Measurements from ENCODE around the gene CBX5. TPM values are rescaled to one million over a fixed set of nuclear protein-coding genes. Genes with fewer than 3 reads are reported as not detected.
"Not testable (repeated sequence)": the region's sequence is repeated elsewhere in the genome, so short reads cannot be mapped to it uniquely, and the experiment has no call there.

Gene CBX5
- total and polyA plus RNA-seq, 4 donors, result 114 to 138 (median 130) TPM

- 31% methylated on average over 5 of the region's 11 CpGs for WGBS (ENCODE audit: insufficient coverage)
- Histone ChIP-seq H3K9me3 (ENCODE audit: control insufficient read depth, insufficient read depth, low read length) (no peaks in the 10 kb centered on the region), H3K4me3 (ENCODE audit: low read depth, low read length) (peak overlapping the region; percentile 99), H3K27ac (ENCODE audit: low read depth, low read length) (no peak overlapping the region), H3K27me3 (ENCODE audit: control insufficient read depth, insufficient read depth, low read length) (no peaks in the 10 kb centered on the region), H3K4me1 (ENCODE audit: control insufficient read depth, insufficient read depth, low read length) (peaks cover 14% of the 10 kb centered on the region), H3K36me3 (ENCODE audit: control insufficient read depth, insufficient read depth, low read length) (peaks cover 18% of the 10 kb centered on the region)
- no peak for DNase-seq (ENCODE audit: low read depth in 4 of 6, low spot score in 6 of 6)
These were observed 3.1 kb upstream of the CBX5 start for GRCh38 chr12:54282949-54283593.

GRCh38 chr12:54281694-54282093 is 1.8 kb upstream of the CBX5 start:
- peak overlapping the region; percentile 99 for H3K4me3 ChIP-seq (ENCODE audit: low read depth, low read length)
- peaks cover 14% of the 10 kb centered on the region for H3K36me3 ChIP-seq (ENCODE audit: control insufficient read depth, insufficient read depth, low read length)
- peaks cover 24% of the 10 kb centered on the region for H3K4me1 ChIP-seq (ENCODE audit: control insufficient read depth, insufficient read depth, low read length)
- WGBS (ENCODE audit: insufficient coverage), result no CpG with 5 or more reads among the region's 4 CpGs
- H3K27ac ChIP-seq (ENCODE audit: low read depth, low read length), result peak overlapping the region; percentile 99
- H3K9me3 ChIP-seq (ENCODE audit: control insufficient read depth, insufficient read depth, low read length); H3K27me3 ChIP-seq (ENCODE audit: control insufficient read depth, insufficient read depth, low read length); DNase-seq (ENCODE audit: low read depth in 4 of 6, low spot score in 6 of 6): not testable (repeated sequence)

GRCh38 chr12:54281261-54281638 is 1.3 kb upstream of the CBX5 start:
- not testable (repeated sequence) for DNase-seq (ENCODE audit: low read depth in 4 of 6, low spot score in 6 of 6); H3K27me3 ChIP-seq (ENCODE audit: control insufficient read depth, insufficient read depth, low read length); H3K9me3 ChIP-seq (ENCODE audit: control insufficient read depth, insufficient read depth, low read length)
- WGBS (ENCODE audit: insufficient coverage), result 0% methylated on average over 5 of the region's 10 CpGs
- Histone ChIP-seq H3K36me3 (ENCODE audit: control insufficient read depth, insufficient read depth, low read length) (peaks cover 14% of the 10 kb centered on the region), H3K4me1 (ENCODE audit: control insufficient read depth, insufficient read depth, low read length) (peaks cover 24% of the 10 kb centered on the region), H3K4me3 (ENCODE audit: low read depth, low read length) (peak overlapping the region; percentile 99), H3K27ac (ENCODE audit: low read depth, low read length) (peak overlapping the region; percentile 99)

GRCh38 chr12:54280468-54281260 is 742 bp upstream of the CBX5 start, which contains the start of gene HNRNPA1:
Gene HNRNPA1, plus strand, starts transcription at chr12:54280726. Its CDS starts 82 bp downstream, at chr12:54280808.
- peaks cover 24% of the 10 kb centered on the region for H3K4me1 ChIP-seq (ENCODE audit: control insufficient read depth, insufficient read depth, low read length)
- peak; percentile 96 to 100 (median 98) for DNase-seq (ENCODE audit: low read depth in 4 of 6, low spot score in 6 of 6)
- WGBS (ENCODE audit: insufficient coverage), result under 1% methylated on average over 48 of the region's 48 CpGs

GRCh38 chr12:54279227-54279631 is 693 bp downstream of the CBX5 start:
- peaks cover 10% of the 10 kb centered on the region for H3K36me3 ChIP-seq (ENCODE audit: control insufficient read depth, insufficient read depth, low read length)
- no peaks in the 10 kb centered on the region for H3K9me3 ChIP-seq (ENCODE audit: control insufficient read depth, insufficient read depth, low read length)
- no peaks in the 10 kb centered on the region for H3K27me3 ChIP-seq (ENCODE audit: control insufficient read depth, insufficient read depth, low read length)
- peak overlapping the region; percentile 99 for H3K27ac ChIP-seq (ENCODE audit: low read depth, low read length)
- H3K4me3 ChIP-seq (ENCODE audit: low read depth, low read length), result peak overlapping the region; percentile 99
- WGBS (ENCODE audit: insufficient coverage), result 0% methylated on average over 14 of the region's 19 CpGs
- DNase-seq (ENCODE audit: low read depth in 4 of 6, low spot score in 6 of 6), result no peak
- H3K4me1 ChIP-seq (ENCODE audit: control insufficient read depth, insufficient read depth, low read length), result peaks cover 24% of the 10 kb centered on the region

More at GRCh38 chr12:54280468-54281260, 742 bp upstream of the CBX5 start, which contains the start of gene HNRNPA1:
- H3K9me3 ChIP-seq (ENCODE audit: control insufficient read depth, insufficient read depth, low read length), result no peaks in the 10 kb centered on the region
- peak within 1 kb of the TSS; percentile 99 for H3K27ac ChIP-seq (ENCODE audit: low read depth, low read length)
- peaks cover 10% of the 10 kb centered on the region for H3K36me3 ChIP-seq (ENCODE audit: control insufficient read depth, insufficient read depth, low read length)
- H3K4me3 ChIP-seq (ENCODE audit: low read depth, low read length), result peak within 1 kb of the TSS; percentile 99
- no peaks in the 10 kb centered on the region for H3K27me3 ChIP-seq (ENCODE audit: control insufficient read depth, insufficient read depth, low read length)

- DNase-seq (ENCODE audit: low read depth in 4 of 6, low spot score in 6 of 6), result no peak
- Histone ChIP-seq H3K9me3 (ENCODE audit: control insufficient read depth, insufficient read depth, low read length) (no peaks in the 10 kb centered on the region), H3K4me3 (ENCODE audit: low read depth, low read length) (peak overlapping the region; percentile 99), H3K27me3 (ENCODE audit: control insufficient read depth, insufficient read depth, low read length) (no peaks in the 10 kb centered on the region), H3K36me3 (ENCODE audit: control insufficient read depth, insufficient read depth, low read length) (peaks cover 11% of the 10 kb centered on the region), H3K27ac (ENCODE audit: low read depth, low read length) (peak overlapping the region; percentile 99), H3K4me1 (ENCODE audit: control insufficient read depth, insufficient read depth, low read length) (peaks cover 15% of the 10 kb centered on the region)
- WGBS (ENCODE audit: insufficient coverage), result no CpG with 5 or more reads among the region's 5 CpGs
These were observed 2.1 kb downstream of the CBX5 start for GRCh38 chr12:54277823-54278276.

- WGBS (ENCODE audit: insufficient coverage), result 20% methylated on average over 1 of the region's 3 CpGs
These were observed 3.6 kb downstream of the CBX5 start for GRCh38 chr12:54276368-54276767.

GRCh38 chr12:54273981-54274380 is 5.9 kb downstream of the CBX5 start:
- Histone ChIP-seq H3K27ac (ENCODE audit: low read depth, low read length) (no peak overlapping the region), H3K4me1 (ENCODE audit: control insufficient read depth, insufficient read depth, low read length) (peaks cover 10% of the 10 kb centered on the region), H3K27me3 (ENCODE audit: control insufficient read depth, insufficient read depth, low read length) (no peaks in the 10 kb centered on the region), H3K4me3 (ENCODE audit: low read depth, low read length) (no peak overlapping the region), H3K36me3 (ENCODE audit: control insufficient read depth, insufficient read depth, low read length) (peaks cover 3% of the 10 kb centered on the region), H3K9me3 (ENCODE audit: control insufficient read depth, insufficient read depth, low read length) (no peaks in the 10 kb centered on the region)
- no CpG with 5 or more reads among the region's 2 CpGs for WGBS (ENCODE audit: insufficient coverage)
- peak in 1 of 6 donors; percentile 54 for DNase-seq (ENCODE audit: low read depth in 4 of 6, low spot score in 6 of 6)

More at GRCh38 chr12:54276368-54276767, 3.6 kb downstream of the CBX5 start:
- Histone ChIP-seq H3K27me3 (ENCODE audit: control insufficient read depth, insufficient read depth, low read length) (no peaks in the 10 kb centered on the region), H3K36me3 (ENCODE audit: control insufficient read depth, insufficient read depth, low read length) (peaks cover 6% of the 10 kb centered on the region), H3K9me3 (ENCODE audit: control insufficient read depth, insufficient read depth, low read length) (no peaks in the 10 kb centered on the region), H3K27ac (ENCODE audit: low read depth, low read length) (no peak overlapping the region), H3K4me1 (ENCODE audit: control insufficient read depth, insufficient read depth, low read length) (peaks cover 10% of the 10 kb centered on the region), H3K4me3 (ENCODE audit: low read depth, low read length) (no peak overlapping the region)
- DNase-seq (ENCODE audit: low read depth in 4 of 6, low spot score in 6 of 6), result no peak

GRCh38 chr12:54272214-54272613 is 7.7 kb downstream of the CBX5 start:
- no peak overlapping the region for H3K27ac ChIP-seq (ENCODE audit: low read depth, low read length)
- no CpG with 5 or more reads among the region's 1 CpG for WGBS (ENCODE audit: insufficient coverage)

More at GRCh38 chr12:54272214-54272613, 7.7 kb downstream of the CBX5 start:
- peaks cover 3% of the 10 kb centered on the region for H3K36me3 ChIP-seq (ENCODE audit: control insufficient read depth, insufficient read depth, low read length)
- H3K4me3 ChIP-seq (ENCODE audit: low read depth, low read length), result no peak overlapping the region
- peaks cover 3% of the 10 kb centered on the region for H3K4me1 ChIP-seq (ENCODE audit: control insufficient read depth, insufficient read depth, low read length)
- no peaks in the 10 kb centered on the region for H3K27me3 ChIP-seq (ENCODE audit: control insufficient read depth, insufficient read depth, low read length)
- H3K9me3 ChIP-seq (ENCODE audit: control insufficient read depth, insufficient read depth, low read length), result no peaks in the 10 kb centered on the region
- DNase-seq (ENCODE audit: low read depth in 4 of 6, low spot score in 6 of 6), result no peak

All from spinal cord (tissue), 10 donors.